Liver (tissue), 9 donors: Measurements from ENCODE around the gene TMEM45B. TPM values are rescaled to one million over a fixed set of nuclear protein-coding genes. Genes with fewer than 3 reads are reported as not detected.

Experiments used
- DNase-seq: peaks from one replicate; pipeline ENCODE4 v3.0.0-alpha.2; 2017; ENCODE audit warnings: low spot score
- H3K27ac ChIP-seq, 2 donors: one replicate each; pipeline ENCODE4 v1.7.0; 2013; ENCODE audit warnings: inconsistent platforms in 2 of 2, low read length in 2 of 2, control low read depth in 1 of 2, low read depth in 1 of 2, mild to moderate bottlenecking in 1 of 2
- H3K27me3 ChIP-seq, 4 donors: one replicate each; pipeline versions ENCODE4 v1.6.1 to v1.7.0; 2013; ENCODE audit warnings: low read length in 3 of 4, inconsistent platforms in 1 of 4, mild to moderate bottlenecking in 1 of 4, moderate library complexity in 1 of 4; ENCODE audit not compliant: control insufficient read depth in 4 of 4, insufficient read depth in 4 of 4
- H3K36me3 ChIP-seq, 4 donors: one replicate each; pipeline versions ENCODE4 v1.6.1 to v1.7.0; 2013; ENCODE audit warnings: low read length in 3 of 4, mild to moderate bottlenecking in 3 of 4, low read depth in 1 of 4, moderate library complexity in 1 of 4; ENCODE audit not compliant: control insufficient read depth in 4 of 4, insufficient read depth in 3 of 4
- H3K4me1 ChIP-seq, 4 donors: one replicate each; pipeline versions ENCODE4 v1.6.1 to v1.7.0; 2013; ENCODE audit warnings: low read length in 3 of 4, mild to moderate bottlenecking in 3 of 4, moderate library complexity in 1 of 4; ENCODE audit not compliant: control insufficient read depth in 4 of 4, insufficient read depth in 4 of 4
- H3K4me3 ChIP-seq, 3 donors: one replicate each; pipeline versions ENCODE4 v1.6.1 to v1.7.0; 2013; ENCODE audit warnings: low read length in 3 of 3, control low read depth in 1 of 3, low read depth in 1 of 3, mild to moderate bottlenecking in 1 of 3
- H3K9ac ChIP-seq, 2 donors: one replicate each; pipeline ENCODE4 v1.7.0; 2013; ENCODE audit warnings: low read length in 2 of 2, mild to moderate bottlenecking in 2 of 2, moderate library complexity in 2 of 2, control low read depth in 1 of 2, low read depth in 1 of 2
- H3K9me3 ChIP-seq, 4 donors: one replicate each; pipeline versions ENCODE4 v1.6.1 to v1.7.0; 2013; ENCODE audit warnings: low read length in 3 of 4; ENCODE audit not compliant: control insufficient read depth in 4 of 4
- EGR1 ChIP-seq, 2 donors: IDR thresholded peaks; 2 replicates each; pipeline ENCODE4 v1.6.1; 2016 to 2018; ENCODE audit warnings: antibody characterized with exemption in 2 of 2, low read depth in 2 of 2
- FOXA1 ChIP-seq: IDR thresholded peaks from 2 replicates; pipeline ENCODE4 v1.6.1; 2016; ENCODE audit warnings: antibody characterized with exemption
- FOXA2 ChIP-seq: IDR thresholded peaks from 2 replicates; pipeline ENCODE4 v1.6.1; 2016; ENCODE audit warnings: antibody characterized with exemption
- GABPA ChIP-seq, 2 donors: IDR thresholded peaks in 1 of 2; conservative IDR thresholded peaks in 1 of 2; 2 replicates each; pipeline ENCODE4 v1.6.1; 2016; ENCODE audit warnings: antibody characterized with exemption in 2 of 2, mild to moderate bottlenecking in 1 of 2, moderate library complexity in 1 of 2
- HNF4G ChIP-seq: IDR thresholded peaks from 2 replicates; pipeline ENCODE4 v1.6.1; 2016; ENCODE audit warnings: antibody characterized with exemption
- JUND ChIP-seq, 2 donors: IDR thresholded peaks; 2 replicates each; pipeline ENCODE4 v1.6.1; 2016; ENCODE audit warnings: antibody characterized with exemption in 2 of 2
- NR2F2 ChIP-seq: IDR thresholded peaks from 2 replicates; pipeline ENCODE4 v1.6.1; 2016; ENCODE audit warnings: antibody characterized with exemption
- RAD21 ChIP-seq, 2 donors: IDR thresholded peaks; 2 replicates each; pipeline ENCODE4 v1.6.1; 2016; ENCODE audit warnings: antibody characterized with exemption in 2 of 2, mild to moderate bottlenecking in 2 of 2
- RXRA ChIP-seq, 2 donors: IDR thresholded peaks; 2 replicates each; pipeline ENCODE4 v1.6.1; 2017 to 2018; ENCODE audit warnings: antibody characterized with exemption in 2 of 2, mild to moderate bottlenecking in 1 of 2
- SP1 ChIP-seq: IDR thresholded peaks from 2 replicates; pipeline ENCODE4 v1.6.1; 2018; ENCODE audit warnings: antibody characterized with exemption, mild to moderate bottlenecking
- TAF1 ChIP-seq: conservative IDR thresholded peaks from 2 replicates; pipeline ENCODE4 v1.6.1; 2016; ENCODE audit warnings: antibody characterized with exemption, mild to moderate bottlenecking
- YY1 ChIP-seq: IDR thresholded peaks from 2 replicates; pipeline ENCODE4 v1.6.1; 2016; ENCODE audit warnings: antibody characterized with exemption, mild to moderate bottlenecking
- WGBS: extraction: QIAGEN DNeasy Blood & Tissue Kit; methylation state at CpG from one replicate; pipeline ENCODE4 v1.1.7; 2013; 5-methylcytosine and 5-hydroxymethylcytosine counted together
- polyA plus RNA-seq, 2 donors: library from polyadenylated mRNA; stranded (reverse) in 1 of 2; unstranded in 1 of 2; fragments of 200-250 nt in 1 of 2; fragments of >200 nt in 1 of 2; fragmentation: Nextera tagmentation in 1 of 2; extraction: Ambion mirVana in 1 of 2; gene quantifications; one replicate each; pipeline versions ENCODE4 v1.2.1 to v1.2.3, GENCODE V29; 2013 to 2015
- total RNA-seq, 2 donors: library from RNA; depleted of rRNA; stranded (reverse); fragments of >200 nt; gene quantifications; one replicate each; pipeline ENCODE4 v1.2.3, GENCODE V29; 2014
- TF ChIP-seq, protein P1 (sequence below): IDR thresholded peaks from 2 replicates; pipeline ENCODE4 v1.6.1; 2016; ENCODE audit warnings: antibody characterized with exemption
- TF ChIP-seq, protein P2 (sequence below): IDR thresholded peaks from 2 replicates; pipeline ENCODE4 v1.6.1; 2016; ENCODE audit warnings: antibody characterized with exemption, mild to moderate bottlenecking
- TF ChIP-seq, protein P3 (sequence below): IDR thresholded peaks from 2 replicates; pipeline ENCODE4 v1.6.1; 2016; ENCODE audit warnings: antibody characterized with exemption
- TF ChIP-seq, protein P4 (sequence below): IDR thresholded peaks from 2 replicates; pipeline ENCODE4 v1.6.1; 2016; ENCODE audit warnings: antibody characterized with exemption
- TF ChIP-seq, protein P5 (sequence below): fragments of 150-350 bp; IDR thresholded peaks from 2 replicates; pipeline ENCODE4 v1.5.1; 2017; ENCODE audit warnings: improper control_type of control experiment, low read depth, low read length; ENCODE audit not compliant: missing input control
- donor health status: healthy.
- donor health status: healthy.
- donor health status: healthy.
- donor health status: healthy.
- donor health status: healthy.

Gene TMEM45B
- total and polyA plus RNA-seq, 4 donors, result 5.5 to 23.7 (median 6.7) TPM

DNA sequence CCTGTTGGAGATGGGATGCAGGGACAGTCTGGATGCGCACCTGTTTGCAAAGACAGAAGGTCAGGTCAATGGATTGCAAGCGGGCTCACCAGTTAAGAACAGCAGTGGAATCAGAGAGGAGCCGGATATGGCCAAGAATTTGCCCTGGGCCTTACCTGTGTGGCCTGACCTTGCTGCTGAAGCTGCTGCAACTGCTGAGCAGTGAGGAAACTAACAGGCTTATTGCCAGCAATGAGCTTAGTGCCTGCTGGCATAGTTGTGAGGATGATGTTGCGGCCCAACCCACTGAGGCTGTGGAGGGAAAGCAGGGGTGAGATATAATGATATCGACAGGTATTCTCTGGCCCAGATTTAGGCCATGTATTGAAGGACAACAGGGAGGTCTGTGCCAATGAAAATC is 49.2 kb downstream of the TMEM45B start (continued):
- TF ChIP-seq, protein P1, sequence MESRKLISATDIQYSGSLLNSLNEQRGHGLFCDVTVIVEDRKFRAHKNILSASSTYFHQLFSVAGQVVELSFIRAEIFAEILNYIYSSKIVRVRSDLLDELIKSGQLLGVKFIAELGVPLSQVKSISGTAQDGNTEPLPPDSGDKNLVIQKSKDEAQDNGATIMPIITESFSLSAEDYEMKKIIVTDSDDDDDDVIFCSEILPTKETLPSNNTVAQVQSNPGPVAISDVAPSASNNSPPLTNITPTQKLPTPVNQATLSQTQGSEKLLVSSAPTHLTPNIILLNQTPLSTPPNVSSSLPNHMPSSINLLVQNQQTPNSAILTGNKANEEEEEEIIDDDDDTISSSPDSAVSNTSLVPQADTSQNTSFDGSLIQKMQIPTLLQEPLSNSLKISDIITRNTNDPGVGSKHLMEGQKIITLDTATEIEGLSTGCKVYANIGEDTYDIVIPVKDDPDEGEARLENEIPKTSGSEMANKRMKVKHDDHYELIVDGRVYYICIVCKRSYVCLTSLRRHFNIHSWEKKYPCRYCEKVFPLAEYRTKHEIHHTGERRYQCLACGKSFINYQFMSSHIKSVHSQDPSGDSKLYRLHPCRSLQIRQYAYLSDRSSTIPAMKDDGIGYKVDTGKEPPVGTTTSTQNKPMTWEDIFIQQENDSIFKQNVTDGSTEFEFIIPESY, result no peak
- TF ChIP-seq EGR1 (IDR thresholded peaks at IDR 0.05; ENCODE audit: low read depth in 2 of 2), result no peak

DNA sequence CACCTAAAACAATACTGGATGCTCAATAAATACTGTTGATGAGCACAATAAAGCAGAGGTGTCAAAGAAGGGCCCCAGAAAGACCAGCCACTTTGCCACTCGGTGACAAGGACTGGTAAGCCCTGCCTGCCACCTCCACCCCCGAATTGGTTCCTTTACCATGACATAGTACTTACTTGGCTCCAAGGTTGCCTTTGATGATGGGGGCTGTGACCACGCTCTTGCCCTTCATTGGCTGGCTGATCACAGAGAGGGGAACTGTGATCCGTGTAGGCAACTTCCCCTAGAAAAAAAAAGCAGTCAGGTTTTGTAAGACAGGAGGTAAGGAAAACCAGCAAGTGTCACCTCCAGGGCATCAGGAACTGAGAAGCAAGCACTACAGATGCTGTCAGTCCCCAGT is 50.1 kb downstream of the TMEM45B start:
- TF ChIP-seq FOXA1 (no peak), JUND (IDR thresholded peaks at IDR 0.05) (no peak), RAD21 (IDR thresholded peaks at IDR 0.05) (no peak), TAF1 (no peak), RXRA (IDR thresholded peaks at IDR 0.05) (no peak), HNF4G (no peak), GABPA (IDR thresholded peaks at IDR 0.05 in 1 of 2, conservative IDR thresholded peaks at IDR 0.05 in 1 of 2) (no peak), SP1 (no peak), EGR1 (IDR thresholded peaks at IDR 0.05; ENCODE audit: low read depth in 2 of 2) (no peak)
- TF ChIP-seq, protein P1, result no peak
- TF ChIP-seq, protein P2, sequence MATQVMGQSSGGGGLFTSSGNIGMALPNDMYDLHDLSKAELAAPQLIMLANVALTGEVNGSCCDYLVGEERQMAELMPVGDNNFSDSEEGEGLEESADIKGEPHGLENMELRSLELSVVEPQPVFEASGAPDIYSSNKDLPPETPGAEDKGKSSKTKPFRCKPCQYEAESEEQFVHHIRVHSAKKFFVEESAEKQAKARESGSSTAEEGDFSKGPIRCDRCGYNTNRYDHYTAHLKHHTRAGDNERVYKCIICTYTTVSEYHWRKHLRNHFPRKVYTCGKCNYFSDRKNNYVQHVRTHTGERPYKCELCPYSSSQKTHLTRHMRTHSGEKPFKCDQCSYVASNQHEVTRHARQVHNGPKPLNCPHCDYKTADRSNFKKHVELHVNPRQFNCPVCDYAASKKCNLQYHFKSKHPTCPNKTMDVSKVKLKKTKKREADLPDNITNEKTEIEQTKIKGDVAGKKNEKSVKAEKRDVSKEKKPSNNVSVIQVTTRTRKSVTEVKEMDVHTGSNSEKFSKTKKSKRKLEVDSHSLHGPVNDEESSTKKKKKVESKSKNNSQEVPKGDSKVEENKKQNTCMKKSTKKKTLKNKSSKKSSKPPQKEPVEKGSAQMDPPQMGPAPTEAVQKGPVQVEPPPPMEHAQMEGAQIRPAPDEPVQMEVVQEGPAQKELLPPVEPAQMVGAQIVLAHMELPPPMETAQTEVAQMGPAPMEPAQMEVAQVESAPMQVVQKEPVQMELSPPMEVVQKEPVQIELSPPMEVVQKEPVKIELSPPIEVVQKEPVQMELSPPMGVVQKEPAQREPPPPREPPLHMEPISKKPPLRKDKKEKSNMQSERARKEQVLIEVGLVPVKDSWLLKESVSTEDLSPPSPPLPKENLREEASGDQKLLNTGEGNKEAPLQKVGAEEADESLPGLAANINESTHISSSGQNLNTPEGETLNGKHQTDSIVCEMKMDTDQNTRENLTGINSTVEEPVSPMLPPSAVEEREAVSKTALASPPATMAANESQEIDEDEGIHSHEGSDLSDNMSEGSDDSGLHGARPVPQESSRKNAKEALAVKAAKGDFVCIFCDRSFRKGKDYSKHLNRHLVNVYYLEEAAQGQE, result no peak
- TF ChIP-seq, protein P3, sequence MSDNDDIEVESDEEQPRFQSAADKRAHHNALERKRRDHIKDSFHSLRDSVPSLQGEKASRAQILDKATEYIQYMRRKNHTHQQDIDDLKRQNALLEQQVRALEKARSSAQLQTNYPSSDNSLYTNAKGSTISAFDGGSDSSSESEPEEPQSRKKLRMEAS, result no peak
- TF ChIP-seq, protein P4, sequence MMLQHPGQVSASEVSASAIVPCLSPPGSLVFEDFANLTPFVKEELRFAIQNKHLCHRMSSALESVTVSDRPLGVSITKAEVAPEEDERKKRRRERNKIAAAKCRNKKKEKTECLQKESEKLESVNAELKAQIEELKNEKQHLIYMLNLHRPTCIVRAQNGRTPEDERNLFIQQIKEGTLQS, result no peak
- Histone ChIP-seq H3K27ac (no peak overlapping the region), H3K4me3 (no peak overlapping the region), H3K27me3 (no peaks in the 10 kb centered on the region), H3K9ac (no peak overlapping the region), H3K4me1 (no peaks in the 10 kb centered on the region), H3K36me3 (peaks cover 3 to 73% (median 47%) of the 10 kb centered on the region in 4 donors), H3K9me3 (no peaks in the 10 kb centered on the region)
- 84% methylated on average over 4 of the region's 4 CpGs for WGBS
- no peak for DNase-seq

DNA sequence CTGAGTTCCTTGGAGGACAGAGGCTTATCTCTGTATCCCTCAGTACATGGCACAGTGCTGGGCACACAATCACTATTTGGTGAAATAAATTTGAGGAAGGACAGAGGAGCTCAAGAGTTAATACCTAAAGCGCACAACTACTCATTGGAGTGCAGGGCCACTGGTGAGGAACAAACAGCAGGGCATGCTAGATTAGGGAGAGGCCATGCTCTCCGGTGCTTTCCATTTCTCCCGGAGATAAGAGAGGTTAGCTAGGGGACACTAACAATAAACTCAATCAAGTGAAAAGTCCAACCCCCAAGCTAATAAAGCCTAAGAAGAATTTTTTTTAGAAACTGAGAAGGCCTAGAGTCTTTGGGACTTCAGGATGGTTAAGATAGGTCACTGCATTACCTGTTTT is 50.7 kb downstream of the TMEM45B start:
- peaks cover 4 to 74% (median 50%) of the 10 kb centered on the region in 4 donors for H3K36me3 ChIP-seq
- DNase-seq, result no peak
- H3K9ac ChIP-seq, result no peak overlapping the region
- no peaks in the 10 kb centered on the region for H3K9me3 ChIP-seq
- 52% methylated on average over 3 of the region's 3 CpGs for WGBS
- H3K27ac ChIP-seq, result no peak overlapping the region
- H3K27me3 ChIP-seq, result no peaks in the 10 kb centered on the region
- H3K4me1 ChIP-seq, result no peaks in the 10 kb centered on the region
- H3K4me3 ChIP-seq, result no peak overlapping the region
- TF ChIP-seq HNF4G, result no peak
- no peak for TF ChIP-seq FOXA1
- TF ChIP-seq, protein P1, result no peak
- TF ChIP-seq, protein P4, result no peak
- no peak for TF ChIP-seq RAD21 (IDR thresholded peaks at IDR 0.05)
- TF ChIP-seq RXRA (IDR thresholded peaks at IDR 0.05), result no peak
- TF ChIP-seq, protein P5, sequence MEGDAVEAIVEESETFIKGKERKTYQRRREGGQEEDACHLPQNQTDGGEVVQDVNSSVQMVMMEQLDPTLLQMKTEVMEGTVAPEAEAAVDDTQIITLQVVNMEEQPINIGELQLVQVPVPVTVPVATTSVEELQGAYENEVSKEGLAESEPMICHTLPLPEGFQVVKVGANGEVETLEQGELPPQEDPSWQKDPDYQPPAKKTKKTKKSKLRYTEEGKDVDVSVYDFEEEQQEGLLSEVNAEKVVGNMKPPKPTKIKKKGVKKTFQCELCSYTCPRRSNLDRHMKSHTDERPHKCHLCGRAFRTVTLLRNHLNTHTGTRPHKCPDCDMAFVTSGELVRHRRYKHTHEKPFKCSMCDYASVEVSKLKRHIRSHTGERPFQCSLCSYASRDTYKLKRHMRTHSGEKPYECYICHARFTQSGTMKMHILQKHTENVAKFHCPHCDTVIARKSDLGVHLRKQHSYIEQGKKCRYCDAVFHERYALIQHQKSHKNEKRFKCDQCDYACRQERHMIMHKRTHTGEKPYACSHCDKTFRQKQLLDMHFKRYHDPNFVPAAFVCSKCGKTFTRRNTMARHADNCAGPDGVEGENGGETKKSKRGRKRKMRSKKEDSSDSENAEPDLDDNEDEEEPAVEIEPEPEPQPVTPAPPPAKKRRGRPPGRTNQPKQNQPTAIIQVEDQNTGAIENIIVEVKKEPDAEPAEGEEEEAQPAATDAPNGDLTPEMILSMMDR, result no peak
- no peak for TF ChIP-seq FOXA2
- TF ChIP-seq NR2F2, result no peak
- TF ChIP-seq, protein P3, result no peak
- TF ChIP-seq SP1, result no peak
- TF ChIP-seq YY1, result no peak
- TF ChIP-seq EGR1 (IDR thresholded peaks at IDR 0.05; ENCODE audit: low read depth in 2 of 2), result no peak
